ENCODE results near the gene ADCYAP1.

DNA sequence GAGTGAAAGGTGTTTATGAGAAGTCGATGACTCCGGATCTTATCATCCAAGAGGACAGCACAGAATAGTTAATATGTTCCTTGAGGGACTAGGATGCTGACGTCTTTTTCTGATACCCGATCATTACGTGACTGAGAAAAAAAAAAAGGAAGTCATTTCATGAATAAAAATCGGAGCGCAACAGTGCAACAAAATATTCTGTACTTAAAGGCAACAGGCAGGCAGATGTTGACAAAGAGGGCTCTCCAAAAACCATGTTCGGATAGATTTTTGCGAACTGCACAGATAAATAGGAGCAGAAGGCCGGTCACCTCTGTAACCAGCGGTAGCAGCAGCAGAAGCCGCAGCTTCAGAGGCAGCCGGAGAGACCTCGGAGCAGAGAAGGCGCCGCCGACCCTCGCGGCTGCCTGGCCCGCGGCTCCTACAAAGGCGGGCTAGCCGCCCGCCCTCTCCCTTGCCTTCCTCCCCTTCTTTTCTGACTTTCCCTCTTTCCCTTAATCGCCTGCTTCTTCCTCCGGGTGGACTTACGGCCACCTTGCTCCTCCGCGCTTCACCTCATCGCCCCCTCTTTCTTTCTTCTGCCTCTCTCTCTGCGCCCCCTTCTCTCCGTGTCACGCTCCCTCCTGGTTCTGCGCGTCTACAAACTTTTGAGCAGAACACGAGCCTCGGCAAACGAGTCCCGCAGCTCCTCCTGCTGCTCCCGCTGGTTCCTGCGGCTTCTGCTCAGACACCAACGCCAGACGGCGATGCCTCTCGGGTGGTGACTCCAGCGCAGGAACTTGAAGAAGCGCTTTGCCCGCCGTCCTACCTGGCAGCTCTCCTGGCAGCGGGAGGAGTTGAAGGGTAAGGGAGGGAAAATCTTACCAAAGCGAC is at the start of gene ADCYAP1:
- TF ChIP-seq, protein P1, sequence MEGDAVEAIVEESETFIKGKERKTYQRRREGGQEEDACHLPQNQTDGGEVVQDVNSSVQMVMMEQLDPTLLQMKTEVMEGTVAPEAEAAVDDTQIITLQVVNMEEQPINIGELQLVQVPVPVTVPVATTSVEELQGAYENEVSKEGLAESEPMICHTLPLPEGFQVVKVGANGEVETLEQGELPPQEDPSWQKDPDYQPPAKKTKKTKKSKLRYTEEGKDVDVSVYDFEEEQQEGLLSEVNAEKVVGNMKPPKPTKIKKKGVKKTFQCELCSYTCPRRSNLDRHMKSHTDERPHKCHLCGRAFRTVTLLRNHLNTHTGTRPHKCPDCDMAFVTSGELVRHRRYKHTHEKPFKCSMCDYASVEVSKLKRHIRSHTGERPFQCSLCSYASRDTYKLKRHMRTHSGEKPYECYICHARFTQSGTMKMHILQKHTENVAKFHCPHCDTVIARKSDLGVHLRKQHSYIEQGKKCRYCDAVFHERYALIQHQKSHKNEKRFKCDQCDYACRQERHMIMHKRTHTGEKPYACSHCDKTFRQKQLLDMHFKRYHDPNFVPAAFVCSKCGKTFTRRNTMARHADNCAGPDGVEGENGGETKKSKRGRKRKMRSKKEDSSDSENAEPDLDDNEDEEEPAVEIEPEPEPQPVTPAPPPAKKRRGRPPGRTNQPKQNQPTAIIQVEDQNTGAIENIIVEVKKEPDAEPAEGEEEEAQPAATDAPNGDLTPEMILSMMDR (IDR thresholded peaks at IDR 0.05 in 8 of 11, conservative IDR thresholded peaks at IDR 0.05 in 3 of 11): no peak
- TF ChIP-seq POLR2A (IDR thresholded peaks at IDR 0.05): no peak
- TF ChIP-seq POLR2AphosphoS5 (IDR thresholded peaks at IDR 0.05): no peak

All from spleen (tissue), 7 donors.